Activated naive CD4-positive, alpha-beta T cell treated with anti-CD3 and anti-CD28 coated beads, Interleukin-2, amount 10 ng/mL, durations not matched to agents 7 days and 5 days (primary cell): ENCODE results near the gene LRRC27.

Experiments
- CTCF ChIA-PET: fragments of 350-600 bp; sonication (Branson Sonifier 250); formaldehyde crosslinking; loops from one replicate; lab custom pipeline; 2021; ENCODE audit warnings: antibody characterized with exemption; lab: Charles Lee
- DNase-seq: peaks from one replicate; pipeline ENCODE4 v3.0.0-alpha.2; 2020
- H3K27ac Mint-ChIP-seq: one replicate; pipeline ENCODE4 v1.8.0; 2021; ENCODE audit warnings: mild to moderate bottlenecking, moderate library complexity, mixed read lengths
- H3K27me3 Mint-ChIP-seq: one replicate; pipeline ENCODE4 v1.8.0; 2021; ENCODE audit warnings: mild to moderate bottlenecking, mixed read lengths
- H3K36me3 Mint-ChIP-seq: one replicate; pipeline ENCODE4 v1.8.0; 2021; ENCODE audit warnings: mixed read lengths
- H3K4me1 Mint-ChIP-seq: one replicate; pipeline ENCODE4 v1.8.0; 2021; ENCODE audit warnings: mixed read lengths
- H3K4me3 Mint-ChIP-seq: one replicate; pipeline ENCODE4 v1.8.0; 2021; ENCODE audit warnings: mild to moderate bottlenecking, moderate library complexity, mixed read lengths
- H3K9me3 Mint-ChIP-seq: one replicate; pipeline ENCODE4 v1.8.0; 2021; ENCODE audit warnings: mixed read lengths

LRRC27 gene

DNA sequence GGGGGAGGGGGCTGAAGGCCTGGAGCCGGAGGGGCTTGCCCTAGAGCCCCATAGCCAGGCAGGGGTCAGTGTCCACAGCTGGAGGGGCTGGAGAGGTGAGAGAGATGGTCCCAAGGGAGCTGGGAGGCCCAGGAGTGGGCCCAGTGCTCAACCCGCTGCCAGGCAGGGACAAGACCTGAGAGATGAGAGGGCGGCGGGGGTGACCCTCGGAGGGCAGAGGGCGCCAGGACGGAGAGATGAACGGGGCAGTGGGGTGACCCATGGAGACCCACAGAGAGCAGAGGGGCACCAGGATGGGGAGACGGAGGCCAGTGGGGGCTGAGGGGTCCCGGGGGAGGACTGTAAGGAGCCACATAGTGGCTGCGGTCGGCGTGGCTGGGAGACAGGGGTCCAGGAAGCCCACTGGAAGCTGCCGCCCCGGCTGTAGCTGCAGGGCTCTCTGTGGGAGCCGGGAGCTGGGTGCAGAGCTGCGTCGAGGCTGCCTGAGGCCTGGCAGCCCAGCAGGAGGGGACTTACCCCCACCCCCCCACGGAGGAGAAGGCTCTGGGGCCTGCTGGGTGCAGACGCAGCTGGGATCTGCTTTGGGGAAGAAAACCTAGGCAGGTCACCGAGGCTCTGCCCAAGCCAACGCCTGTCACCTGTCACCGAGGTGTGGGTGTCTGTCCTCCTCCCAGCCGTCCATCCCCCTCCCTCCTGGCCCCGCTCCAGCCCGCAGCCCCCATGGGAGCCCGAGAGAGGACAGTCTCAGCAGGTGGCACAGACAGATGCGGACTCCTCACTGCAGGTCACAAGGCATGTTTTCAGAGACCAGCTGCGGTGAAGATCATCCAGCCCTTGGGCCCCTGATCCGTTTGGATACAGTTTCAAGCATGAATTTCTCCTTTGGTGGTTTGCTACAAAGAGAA, 90.1 kb downstream of the LRRC27 start:
- Mint-ChIP-seq H3K36me3 (no peaks in the 10 kb centered on the region), H3K27ac (peak overlapping the region; percentile 79), H3K4me1 (peaks cover 37% of the 10 kb centered on the region), H3K9me3 (no peaks in the 10 kb centered on the region), H3K4me3 (no peak overlapping the region), H3K27me3 (no peaks in the 10 kb centered on the region)
- CTCF ChIA-PET, result no interaction called here
- DNase-seq, result no peak

DNA sequence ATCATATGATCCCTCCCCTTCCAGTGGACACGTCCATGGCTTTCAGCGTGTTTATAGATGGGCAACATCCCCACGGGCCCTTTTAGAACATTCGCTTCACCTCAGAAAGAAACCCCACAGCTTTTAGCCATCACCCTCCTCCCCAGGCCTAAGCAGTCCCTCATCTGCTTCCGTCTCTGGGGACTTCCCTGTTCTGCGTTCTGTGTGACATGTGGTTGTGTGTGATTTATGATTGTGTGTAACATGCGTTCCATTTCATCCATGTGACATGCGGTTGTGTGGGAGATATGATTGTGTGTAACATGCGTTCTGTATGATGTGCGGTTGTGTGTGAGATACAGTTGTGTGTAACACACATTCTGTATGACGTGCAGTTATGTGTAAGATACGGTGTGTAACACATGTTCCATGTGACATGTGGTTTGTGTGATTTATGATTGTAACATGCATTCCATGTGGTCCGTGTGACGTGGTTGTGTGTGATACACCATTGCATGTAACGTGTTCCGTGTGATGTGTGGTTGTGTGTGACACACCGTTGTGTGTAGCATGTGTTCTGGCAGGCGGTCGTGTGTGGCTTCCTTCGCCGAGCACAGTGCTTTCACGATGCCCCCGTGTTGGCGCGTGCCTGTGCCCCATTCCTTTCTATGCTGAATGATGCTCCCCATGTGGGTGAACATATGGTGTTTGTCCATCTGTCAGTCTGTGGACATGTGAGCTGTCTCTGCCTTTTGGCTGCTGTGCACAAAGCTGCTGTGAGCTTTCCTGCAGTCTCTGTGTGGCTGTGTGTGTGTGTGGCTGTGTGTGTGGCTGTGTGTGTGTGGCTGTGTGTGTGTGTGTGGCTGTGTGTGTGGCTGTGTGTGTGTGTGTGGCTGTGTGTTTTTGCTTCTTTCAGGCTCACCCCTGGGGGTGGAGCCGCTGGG, 91.2 kb downstream of the LRRC27 start:
- Mint-ChIP-seq H3K9me3 (no peaks in the 10 kb centered on the region), H3K27ac (peak overlapping the region; percentile 39), H3K4me3 (no peak overlapping the region), H3K36me3 (no peaks in the 10 kb centered on the region), H3K27me3 (no peaks in the 10 kb centered on the region), H3K4me1 (peaks cover 37% of the 10 kb centered on the region)
- CTCF ChIA-PET, result interaction anchor here (0.9 kb wide), 1 partner anchor 32 kb away, joined by 3 read pairs; no protein-coding TSS in a partner anchor
- no peak for DNase-seq

DNA sequence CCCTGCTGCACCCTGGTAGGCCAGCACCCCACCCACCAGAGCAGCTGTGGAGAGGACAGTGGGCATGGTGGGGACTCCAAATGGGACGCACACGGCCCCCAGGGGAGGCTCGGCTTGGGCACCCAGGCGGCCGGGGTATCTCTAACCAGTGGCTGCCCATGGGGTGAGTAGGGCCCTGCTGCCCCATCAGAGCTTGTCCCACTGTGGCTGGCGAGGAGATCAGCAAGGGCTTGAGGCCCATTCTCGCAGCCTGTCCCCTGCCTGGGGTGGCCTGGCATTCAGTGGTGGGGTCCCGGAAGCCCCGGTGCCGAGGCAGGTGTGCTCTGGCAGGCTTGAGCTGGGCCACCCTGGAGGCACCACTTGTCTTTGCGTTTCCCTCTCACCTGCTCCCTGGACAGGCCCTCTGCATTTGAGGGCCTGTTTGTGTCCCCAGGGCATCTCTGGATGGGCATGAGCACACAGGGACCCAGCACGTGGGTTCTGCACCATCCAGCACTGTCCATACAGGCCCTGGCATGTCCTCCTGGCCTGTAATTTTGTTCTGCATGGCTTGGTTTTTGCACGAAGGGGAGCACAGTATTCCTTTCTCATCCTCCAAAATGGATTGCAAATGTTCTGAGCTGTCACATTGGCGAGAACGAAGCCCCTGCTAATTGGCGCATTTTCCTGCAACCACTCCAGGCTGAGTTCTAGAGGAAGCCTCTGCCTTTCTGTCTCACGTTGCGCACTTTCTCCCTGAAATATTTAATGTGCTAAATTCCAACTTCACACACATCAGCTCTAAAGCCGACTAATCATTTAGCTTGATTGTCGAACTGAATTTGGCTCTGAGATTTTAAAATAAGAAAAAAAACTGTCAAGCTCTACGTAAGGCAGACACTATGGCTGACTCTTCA, 92.2 kb downstream of the LRRC27 start:
- Mint-ChIP-seq H3K9me3 (no peaks in the 10 kb centered on the region), H3K36me3 (no peaks in the 10 kb centered on the region), H3K4me3 (no peak overlapping the region), H3K4me1 (peaks cover 32% of the 10 kb centered on the region), H3K27me3 (no peaks in the 10 kb centered on the region), H3K27ac (no peak overlapping the region)
- no peak for DNase-seq
- CTCF ChIA-PET, result interaction anchor here (0.8 kb wide), 1 partner anchor 23 kb away, joined by 3 read pairs; no protein-coding TSS in a partner anchor

DNA sequence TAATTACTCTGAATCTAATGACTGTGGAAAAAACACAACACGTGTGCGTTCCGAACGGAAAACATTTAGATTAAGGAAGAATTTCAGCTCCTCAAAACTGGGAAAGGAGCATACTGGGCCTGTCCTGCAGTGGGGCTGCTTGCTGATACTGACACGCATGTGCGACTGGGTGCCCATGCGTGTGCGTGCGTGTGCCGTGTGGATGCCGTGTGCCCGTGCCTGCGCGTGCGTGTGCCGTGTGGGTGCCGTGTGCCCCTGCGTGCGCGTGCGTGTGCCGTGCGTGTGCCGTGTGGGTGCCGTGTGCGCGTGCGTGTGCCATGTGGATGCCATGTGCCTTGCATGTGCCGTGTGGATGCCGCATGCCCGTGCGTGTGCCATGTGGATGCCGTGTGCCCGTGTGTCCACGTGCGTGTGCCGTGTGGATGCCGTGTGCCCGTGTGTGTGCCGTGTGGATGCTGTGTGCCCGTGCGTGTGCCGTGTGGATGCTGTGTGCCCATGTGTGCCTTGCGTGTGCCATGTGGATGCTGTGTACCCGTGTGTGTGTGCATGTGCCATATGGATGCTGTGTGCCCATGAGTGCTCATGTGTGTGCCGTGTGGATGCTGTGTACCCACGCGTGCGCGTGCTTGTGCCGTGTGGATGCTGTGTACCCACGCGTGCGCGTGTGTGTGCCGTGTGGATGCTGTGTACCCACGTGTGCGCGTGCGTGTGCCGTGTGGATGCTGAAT, 93.2 kb downstream of the LRRC27 start:
- H3K27ac Mint-ChIP-seq, result no peak overlapping the region
- CTCF ChIA-PET, result interaction anchor here (0.8 kb wide), 1 partner anchor 22 kb away, joined by 3 read pairs; no protein-coding TSS in a partner anchor

DNA sequence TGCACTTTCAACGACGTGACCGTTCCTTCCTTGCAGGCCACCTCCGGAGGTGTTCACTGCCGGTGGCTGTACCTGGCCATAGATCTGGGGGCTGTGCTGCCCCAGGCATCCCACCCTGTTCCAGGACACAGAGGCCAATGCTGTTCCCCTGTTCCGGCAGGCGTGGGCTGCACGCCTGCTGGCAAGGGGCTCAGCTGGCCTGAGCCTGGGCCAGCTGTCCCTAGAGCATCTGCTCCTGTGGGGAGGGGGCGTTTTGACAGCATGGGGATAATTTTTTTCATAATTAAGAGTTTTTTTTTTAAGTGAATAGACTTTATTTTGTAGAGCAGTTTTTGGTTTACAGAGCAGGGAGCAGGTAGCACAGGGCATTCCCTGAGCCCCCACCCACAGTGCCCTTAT, 93.8 kb downstream of the LRRC27 start:
- CTCF ChIA-PET, result no interaction called here
- H3K4me1 Mint-ChIP-seq, result peaks cover 24% of the 10 kb centered on the region
- no peaks in the 10 kb centered on the region for H3K9me3 Mint-ChIP-seq
- H3K36me3 Mint-ChIP-seq, result no peaks in the 10 kb centered on the region
- H3K27me3 Mint-ChIP-seq, result no peaks in the 10 kb centered on the region
- H3K4me3 Mint-ChIP-seq, result no peak overlapping the region
- H3K27ac Mint-ChIP-seq, result no peak overlapping the region
- no peak for DNase-seq

More for the DNA sequence above, 93.2 kb downstream of the LRRC27 start:
- no peaks in the 10 kb centered on the region for H3K27me3 Mint-ChIP-seq
- H3K36me3 Mint-ChIP-seq, result no peaks in the 10 kb centered on the region
- no peaks in the 10 kb centered on the region for H3K9me3 Mint-ChIP-seq
- no peak overlapping the region for H3K4me3 Mint-ChIP-seq
- H3K4me1 Mint-ChIP-seq, result peaks cover 28% of the 10 kb centered on the region
- no peak for DNase-seq

DNA sequence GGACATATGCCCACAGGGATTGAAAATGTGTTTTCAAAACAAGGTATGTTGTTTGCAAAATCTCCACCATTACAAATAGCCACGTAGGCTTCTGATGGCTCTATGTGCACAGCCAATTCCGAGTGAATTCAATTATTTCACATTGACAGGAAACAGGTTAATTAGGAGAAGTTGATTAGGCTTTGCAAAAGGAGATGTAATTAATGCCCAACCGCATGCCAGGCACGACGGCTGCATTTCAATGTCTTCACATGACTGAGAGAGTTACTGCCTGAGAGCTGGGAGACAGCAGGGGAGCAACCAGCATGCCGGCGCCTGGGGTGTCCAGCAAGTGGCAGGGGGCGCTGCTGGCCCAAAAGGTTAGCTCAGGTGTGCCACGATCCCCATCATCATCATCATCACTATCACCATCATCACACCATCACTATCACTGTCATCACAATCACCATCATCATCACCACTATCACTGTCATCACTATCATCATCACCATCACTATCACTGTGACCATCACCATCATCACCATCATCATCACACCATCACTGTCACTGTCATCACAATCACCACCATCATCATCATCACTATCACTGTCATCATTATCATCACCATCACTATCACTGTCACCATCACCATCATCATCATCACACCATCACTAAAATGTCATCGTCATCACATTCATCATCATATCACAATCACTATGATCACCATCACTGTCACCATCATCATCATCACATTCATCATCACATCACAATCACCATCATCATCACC, 95.2 kb downstream of the LRRC27 start:
- Mint-ChIP-seq H3K27ac (no peak overlapping the region), H3K36me3 (no peaks in the 10 kb centered on the region), H3K9me3 (no peaks in the 10 kb centered on the region), H3K4me1 (peaks cover 12% of the 10 kb centered on the region), H3K27me3 (no peaks in the 10 kb centered on the region), H3K4me3 (no peak overlapping the region)
- CTCF ChIA-PET, result no interaction called here
- DNase-seq, result no peak

DNA sequence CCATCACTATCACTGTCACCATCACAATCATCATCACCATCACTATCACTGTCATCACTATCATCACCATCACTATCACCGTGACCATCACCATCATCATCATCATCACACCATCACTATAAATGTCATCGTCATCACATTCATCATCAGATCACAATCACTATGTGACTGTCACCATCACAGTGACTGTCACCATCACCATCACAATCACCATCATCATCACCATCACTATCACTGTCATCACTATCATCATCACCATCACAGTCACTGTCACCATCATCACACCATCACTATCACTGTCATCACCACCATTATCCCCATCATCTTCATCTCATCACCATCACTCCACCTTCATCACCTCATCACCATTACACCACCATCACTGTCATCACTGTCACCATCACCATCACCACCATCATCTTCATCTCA, 96.0 kb downstream of the LRRC27 start:
- no peaks in the 10 kb centered on the region for H3K36me3 Mint-ChIP-seq
- H3K9me3 Mint-ChIP-seq, result no peaks in the 10 kb centered on the region
- peaks cover 6% of the 10 kb centered on the region for H3K4me1 Mint-ChIP-seq
- CTCF ChIA-PET, result no interaction called here
- no peak overlapping the region for H3K27ac Mint-ChIP-seq
- DNase-seq, result no peak
- no peaks in the 10 kb centered on the region for H3K27me3 Mint-ChIP-seq
- no peak overlapping the region for H3K4me3 Mint-ChIP-seq

DNA sequence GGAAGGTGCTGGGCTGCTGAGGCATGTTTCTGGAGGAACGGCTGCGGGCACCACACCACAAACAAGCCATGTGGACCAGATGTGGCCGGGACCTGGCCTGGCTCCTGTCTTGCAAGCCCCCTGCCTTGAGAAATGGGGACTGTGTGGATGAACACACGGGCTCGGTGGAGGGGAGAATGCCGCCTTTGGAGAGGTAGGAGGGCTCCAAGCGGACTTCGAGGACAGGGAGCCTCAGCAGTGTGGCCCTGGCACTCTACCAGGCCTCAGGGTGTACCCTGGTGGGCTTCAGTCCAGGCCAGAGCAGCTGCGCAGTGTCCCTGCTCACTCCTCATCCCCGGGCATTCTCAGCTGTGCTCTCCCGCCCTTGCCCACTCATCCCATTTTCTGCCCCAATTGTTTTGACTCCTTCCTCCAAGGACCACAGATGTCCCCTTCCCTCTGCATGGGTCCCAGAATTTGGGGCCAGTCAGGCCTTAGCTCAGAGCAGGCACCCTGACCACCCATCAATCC, 96.5 kb downstream of the LRRC27 start:
- Mint-ChIP-seq H3K4me3 (no peak overlapping the region), H3K27me3 (no peaks in the 10 kb centered on the region)

More for the DNA sequence above, 96.5 kb downstream of the LRRC27 start:
- Mint-ChIP-seq H3K9me3 (no peaks in the 10 kb centered on the region), H3K27ac (no peak overlapping the region), H3K4me1 (no peaks in the 10 kb centered on the region), H3K36me3 (no peaks in the 10 kb centered on the region)
- no peak for DNase-seq
- CTCF ChIA-PET, result no interaction called here
